ENCODE results near the gene EXOC7. TPM values are rescaled to one million over a fixed set of nuclear protein-coding genes. Genes with fewer than 3 reads are reported as not detected.

Gene EXOC7
- total RNA-seq, 1 experiment from 2014 or later = 160 TPM

- H3K9me3 ChIP-seq (ENCODE audit: control insufficient read depth, low read depth, low read length) = no peaks in the 10 kb centered on the region
- H3K79me2 ChIP-seq (ENCODE audit: insufficient read depth, low read length) = no peaks in the 10 kb centered on the region
- Mint-ChIP-seq H3K27ac (no peak overlapping the region), H3K4me3 (peak overlapping the region in 1 of 2 experiments; percentile 75; a peak in 4 of 5 replicates), H3K36me3 (ENCODE audit: insufficient read depth in 1 of 3, low read depth in 3 of 3) (no peaks in the 10 kb centered on the region), H3K4me1 (peaks cover 61 to 76% of the 10 kb centered on the region in 2 experiments), H3K27me3 (ENCODE audit: low read depth) (peaks cover 68% of the 10 kb centered on the region), H3K9me3 (peaks cover 0 to 3% of the 10 kb centered on the region in 2 experiments; a peak in 2 of 5 replicates)
- H3K4ac ChIP-seq (ENCODE audit: low read depth, low read length) = no peak overlapping the region
- H4K5ac ChIP-seq (ENCODE audit: insufficient read length, low read depth, low read length) = no peak overlapping the region
- H3T11ph ChIP-seq (ENCODE audit: low read length) = no peak overlapping the region
- no peak overlapping the region for H2BK20ac ChIP-seq (ENCODE audit: low read depth, low read length, poor library complexity, severe bottlenecking)
- H3K4me2 ChIP-seq (ENCODE audit: insufficient read depth, insufficient read length, low read length) = no peak overlapping the region
- H3K4me1 ChIP-seq (ENCODE audit: insufficient read depth, low read length) = peaks cover 5% of the 10 kb centered on the region; the same call in 1 of the 2 replicates
- DNase-seq = no peak
- no peak overlapping the region for H2BK120ac ChIP-seq (ENCODE audit: low read depth, low read length, poor library complexity, severe bottlenecking)
- H3K23ac ChIP-seq (ENCODE audit: insufficient read length, low read depth, low read length) = no peak overlapping the region
- H4K20me1 ChIP-seq (ENCODE audit: control insufficient read depth, insufficient read depth, insufficient read length) = no peaks in the 10 kb centered on the region
- H3K56ac ChIP-seq (ENCODE audit: insufficient read length, low read depth, low read length) = no peak overlapping the region
- H2AFZ ChIP-seq (ENCODE audit: low read length) = no peak overlapping the region
- H3K18ac ChIP-seq (ENCODE audit: insufficient read length, low read depth, low read length) = no peak overlapping the region
- peaks cover 40% of the 10 kb centered on the region for H3K27me3 ChIP-seq (ENCODE audit: insufficient read depth, low read length)
- TF ChIP-seq CTCF (conservative IDR thresholded peaks at IDR 0.05) = no peak
- no peak overlapping the region for H2BK5ac ChIP-seq (ENCODE audit: insufficient read length, low read length)
- WGBS (ENCODE audit: extremely low coverage, insufficient read length, low lambda C conversion rate) = no CpG with 5 or more reads among the region's 7 CpGs
- no peaks in the 10 kb centered on the region for H3K79me1 ChIP-seq (ENCODE audit: insufficient read depth, low read depth, low read length, poor library complexity, severe bottlenecking)
- peaks cover 51% of the 10 kb centered on the region for H3K23me2 ChIP-seq (ENCODE audit: insufficient read length, low read depth, low read length, poor library complexity, severe bottlenecking)
- no peak overlapping the region for H3K27ac ChIP-seq (ENCODE audit: insufficient read length, low read depth, low read length)
- H3K14ac ChIP-seq (ENCODE audit: insufficient read depth, low read length) = no peak overlapping the region
- H2AK5ac ChIP-seq (ENCODE audit: insufficient read length, low read length) = no peak overlapping the region
- no peak overlapping the region for H2BK12ac ChIP-seq (ENCODE audit: insufficient read length, low read depth, low read length)
- no peak overlapping the region for H3K9ac ChIP-seq (ENCODE audit: extremely low read depth, insufficient read length, low read length)
- no peak overlapping the region for H4K8ac ChIP-seq (replicated peaks; ENCODE audit: insufficient read length, low read depth, low read length)
- H4K91ac ChIP-seq (ENCODE audit: insufficient read length, low read depth, low read length) = no peak overlapping the region
- no peak overlapping the region for H2BK15ac ChIP-seq (ENCODE audit: low read depth, low read length)
These were observed 33.4 kb upstream of the EXOC7 start for GRCh38 chr17:76137001-76137350.
